HL-60 (cell line): ENCODE measurements around the gene SPDYC.

Source experiments
- CTCF ChIP-seq: IDR thresholded peaks from one replicate; pipeline ENCODE4 v1.5.1; 2011; ENCODE audit warnings: low read length, control low read depth, inconsistent platforms; ENCODE audit not compliant: insufficient read depth
- POLR2AphosphoS5 ChIP-seq: IDR thresholded peaks from 2 replicates; pipeline ENCODE4 v1.6.1; 2012; ENCODE audit warnings: low read depth
- REST ChIP-seq: IDR thresholded peaks from 2 replicates; pipeline ENCODE4 v1.6.1; 2012; ENCODE audit warnings: low read depth; ENCODE audit not compliant: insufficient replicate concordance

DNA sequence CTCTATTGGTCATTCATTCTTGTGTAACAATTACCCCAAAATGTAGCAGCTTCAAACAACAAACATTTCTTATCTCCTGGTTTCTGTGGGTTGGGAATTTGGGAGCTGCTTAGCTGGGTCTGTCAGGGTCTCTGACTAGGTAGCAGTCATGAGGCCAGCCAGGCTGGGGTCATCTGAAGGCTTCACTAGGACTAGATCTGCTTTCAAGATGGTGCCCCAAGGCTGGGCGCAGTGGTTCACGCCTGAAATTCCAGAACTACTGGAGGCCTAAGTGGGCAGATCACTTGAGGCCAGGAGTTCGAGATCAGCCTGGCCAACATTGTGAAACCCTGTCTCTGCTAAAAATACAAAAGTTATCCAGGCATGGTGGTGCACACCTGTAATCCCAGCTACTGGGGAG, 13.1 kb upstream of the SPDYC start:
- TF ChIP-seq CTCF (no peak), POLR2AphosphoS5 (no peak), REST (no peak)
